ENCODE results near the gene KLHDC8A. TPM values are rescaled to one million over a fixed set of nuclear protein-coding genes. Genes with fewer than 3 reads are reported as not detected.

Gene KLHDC8A
- total RNA-seq, 4 donors from 2014 or later = 4.1 to 5.5 (median 4.6) TPM

GRCh38 chr1:205324781-205325180 is 31.9 kb downstream of the KLHDC8A start:
- no peak for TF ChIP-seq POLR2A (IDR thresholded peaks at IDR 0.05)
- no peak for TF ChIP-seq CTCF (IDR thresholded peaks at IDR 0.05)
- no peak for TF ChIP-seq EP300 (IDR thresholded peaks at IDR 0.05)
- H3K27ac ChIP-seq = no peak overlapping the region
- H3K36me3 ChIP-seq = no peaks in the 10 kb centered on the region
- WGBS, 2 donors = 62 to 63% methylated on average over 6 of the region's 6 CpGs
- no peak for DNase-seq (ENCODE audit: low spot score in 2 of 2)
- peaks cover 0 to 19% (median 3%) of the 10 kb centered on the region in 4 donors for H3K4me1 ChIP-seq
- peaks cover 0 to 18% of the 10 kb centered on the region in 2 donors for H3K27me3 ChIP-seq
- no peaks in the 10 kb centered on the region for H3K9me3 ChIP-seq
- H3K4me3 ChIP-seq = no peak overlapping the region

GRCh38 chr1:205323794-205324193 is 32.9 kb downstream of the KLHDC8A start:
- Histone ChIP-seq H3K27ac (no peak overlapping the region), H3K27me3 (peaks cover 0 to 18% of the 10 kb centered on the region in 2 donors), H3K9me3 (no peaks in the 10 kb centered on the region), H3K4me1 (peaks cover 0 to 29% (median 11%) of the 10 kb centered on the region in 4 donors), H3K4me3 (no peak overlapping the region), H3K36me3 (no peaks in the 10 kb centered on the region)
- no peak for TF ChIP-seq POLR2A (IDR thresholded peaks at IDR 0.05)
- TF ChIP-seq CTCF (IDR thresholded peaks at IDR 0.05) = no peak
- TF ChIP-seq EP300 (IDR thresholded peaks at IDR 0.05) = no peak
- DNase-seq (ENCODE audit: low spot score in 2 of 2) = no peak
- 90 to 92% methylated on average over 6 of the region's 6 CpGs for WGBS, 2 donors

GRCh38 chr1:205321959-205322283 is 34.8 kb downstream of the KLHDC8A start:
- Histone ChIP-seq H3K36me3 (no peaks in the 10 kb centered on the region), H3K4me1 (peaks cover 0 to 47% (median 25%) of the 10 kb centered on the region in 4 donors), H3K9me3 (no peaks in the 10 kb centered on the region), H3K27ac (peak overlapping the region in 2 of 4 donors; percentile 88 to 89), H3K4me3 (peak overlapping the region in 3 of 4 donors; percentile 56 to 83 (median 61)), H3K27me3 (peaks cover 0 to 4% of the 10 kb centered on the region in 2 donors)
- no peak for DNase-seq (ENCODE audit: low spot score in 2 of 2)
- WGBS, 2 donors = 36 to 41% methylated on average over 4 to 5 of the region's 5 CpGs
- TF ChIP-seq EP300 (IDR thresholded peaks at IDR 0.05) (no peak), CTCF (IDR thresholded peaks at IDR 0.05) (no peak), POLR2A (IDR thresholded peaks at IDR 0.05) (no peak)

GRCh38 chr1:205321162-205321958 is 35.4 kb downstream of the KLHDC8A start, which contains the start of gene NUAK2:
TSS of gene NUAK2 (minus strand) at chr1:205321745. CDS start at chr1:205321628, 117 bp downstream.
- Histone ChIP-seq H3K9me3 (no peaks in the 10 kb centered on the region), H3K27me3 (no peaks in the 10 kb centered on the region), H3K36me3 (no peaks in the 10 kb centered on the region), H3K27ac (peak within 1 kb of the TSS; percentile 63 to 89 (median 85)), H3K4me1 (peaks cover 0 to 53% (median 29%) of the 10 kb centered on the region in 4 donors), H3K4me3 (peak within 1 kb of the TSS; percentile 56 to 83 (median 68))
- TF ChIP-seq POLR2A (IDR thresholded peaks at IDR 0.05) (peak; percentile 64 to 87), CTCF (IDR thresholded peaks at IDR 0.05) (peak in 4 of 5 experiments; percentile 24 to 49 (median 32)), EP300 (IDR thresholded peaks at IDR 0.05) (peak in 1 of 2 donors; percentile 90)
- DNase-seq (ENCODE audit: low spot score in 2 of 2) = peak; percentile 84 to 86
- 0 to 1% methylated on average over 34 to 75 of the region's 75 CpGs for WGBS, 2 donors

All from tibial nerve (tissue), 4 donors.